ENCODE results near the gene CTNND2.
A peak's percentile ranks its signal among the peaks of the same experiment; 100 is the strongest.

The CTNND2 gene

GRCh38 chr5:10988622-10989021 lies 915.6 kb downstream of the CTNND2 start:
- Histone ChIP-seq H3K9me3 (ENCODE audit: insufficient read depth, low read length, severe bottlenecking) (no peaks in the 10 kb centered on the region), H2AFZ (ENCODE audit: low read depth, low read length) (no peak overlapping the region), H3K79me2 (ENCODE audit: insufficient read depth, low read length) (no peaks in the 10 kb centered on the region), H3K4me1 (ENCODE audit: insufficient read depth, low read length) (no peaks in the 10 kb centered on the region), H3K27ac (ENCODE audit: low read length) (no peak overlapping the region), H3K27me3 (ENCODE audit: insufficient read depth, low read length, poor library complexity) (no peaks in the 10 kb centered on the region), H3K36me3 (ENCODE audit: insufficient read depth, low read length) (no peaks in the 10 kb centered on the region), H4K20me1 (ENCODE audit: insufficient read depth, low read length) (no peaks in the 10 kb centered on the region), H3K4me2 (ENCODE audit: insufficient read depth, low read length) (no peak overlapping the region), H3K9ac (ENCODE audit: low read depth, low read length) (no peak overlapping the region), H3K4me3 (ENCODE audit: low read depth in 1 of 2, low read length in 2 of 2) (no peak overlapping the region)
- TF ChIP-seq CTCF (IDR thresholded peaks at IDR 0.05; ENCODE audit: borderline replicate concordance, extremely low read depth, low read length, poor library complexity, severe bottlenecking) = no peak
- no peak for TF ChIP-seq EZH2 (IDR thresholded peaks at IDR 0.05; ENCODE audit: borderline replicate concordance, low read depth, low read length, severe bottlenecking)
- DNase-seq = no peak
- no peak for ATAC-seq (ENCODE audit: insufficient read depth, low read depth)

DNA sequence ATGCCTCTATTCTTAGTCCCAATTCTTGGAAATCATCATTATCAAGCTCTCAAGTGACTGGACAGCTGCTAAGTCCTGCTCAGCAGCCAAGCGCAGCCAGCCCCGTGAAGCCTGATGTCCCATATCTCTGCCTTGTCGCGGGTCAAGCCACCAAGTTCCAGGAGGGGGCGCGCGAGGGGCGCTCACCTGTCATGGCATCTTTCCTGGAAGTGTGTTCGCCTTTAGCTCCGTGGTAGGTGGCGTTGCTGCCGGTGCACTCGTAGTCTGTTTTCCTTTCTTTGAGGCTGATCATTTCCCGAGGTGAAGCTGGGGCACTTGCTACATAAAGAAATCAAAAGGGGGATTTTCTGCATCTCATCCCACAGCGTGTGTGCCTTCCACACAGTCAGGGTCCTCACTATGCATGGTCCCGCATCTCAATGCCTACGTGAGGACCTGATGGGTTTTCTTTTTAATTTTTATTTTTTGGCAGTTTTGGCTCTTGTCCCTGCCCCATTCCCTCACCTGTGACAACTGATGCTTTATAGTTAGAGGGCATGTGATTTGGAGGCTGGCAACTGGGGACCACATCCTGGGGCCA lies 916.2 kb downstream of the CTNND2 start:
- no peak overlapping the region for H2AFZ ChIP-seq (ENCODE audit: low read depth, low read length)
- no peaks in the 10 kb centered on the region for H4K20me1 ChIP-seq (ENCODE audit: insufficient read depth, low read length)
- no peaks in the 10 kb centered on the region for H3K4me1 ChIP-seq (ENCODE audit: insufficient read depth, low read length)
- H3K9ac ChIP-seq (ENCODE audit: low read depth, low read length) = no peak overlapping the region
- ATAC-seq (ENCODE audit: insufficient read depth, low read depth) = peak; percentile 73; the same call in 2 of the 3 replicates
- no peaks in the 10 kb centered on the region for H3K27me3 ChIP-seq (ENCODE audit: insufficient read depth, low read length, poor library complexity)
- no peaks in the 10 kb centered on the region for H3K9me3 ChIP-seq (ENCODE audit: insufficient read depth, low read length, severe bottlenecking)
- H3K79me2 ChIP-seq (ENCODE audit: insufficient read depth, low read length) = no peaks in the 10 kb centered on the region
- no peaks in the 10 kb centered on the region for H3K36me3 ChIP-seq (ENCODE audit: insufficient read depth, low read length)
- no peak overlapping the region for H3K27ac ChIP-seq (ENCODE audit: low read length)
- TF ChIP-seq EZH2 (IDR thresholded peaks at IDR 0.05; ENCODE audit: borderline replicate concordance, low read depth, low read length, severe bottlenecking) (no peak), CTCF (IDR thresholded peaks at IDR 0.05; ENCODE audit: borderline replicate concordance, extremely low read depth, low read length, poor library complexity, severe bottlenecking) (peak; percentile 73)
- H3K4me3 ChIP-seq (ENCODE audit: low read depth in 1 of 2, low read length in 2 of 2) = no peak overlapping the region
- peak; percentile 54 for DNase-seq
- H3K4me2 ChIP-seq (ENCODE audit: insufficient read depth, low read length) = no peak overlapping the region

DNA sequence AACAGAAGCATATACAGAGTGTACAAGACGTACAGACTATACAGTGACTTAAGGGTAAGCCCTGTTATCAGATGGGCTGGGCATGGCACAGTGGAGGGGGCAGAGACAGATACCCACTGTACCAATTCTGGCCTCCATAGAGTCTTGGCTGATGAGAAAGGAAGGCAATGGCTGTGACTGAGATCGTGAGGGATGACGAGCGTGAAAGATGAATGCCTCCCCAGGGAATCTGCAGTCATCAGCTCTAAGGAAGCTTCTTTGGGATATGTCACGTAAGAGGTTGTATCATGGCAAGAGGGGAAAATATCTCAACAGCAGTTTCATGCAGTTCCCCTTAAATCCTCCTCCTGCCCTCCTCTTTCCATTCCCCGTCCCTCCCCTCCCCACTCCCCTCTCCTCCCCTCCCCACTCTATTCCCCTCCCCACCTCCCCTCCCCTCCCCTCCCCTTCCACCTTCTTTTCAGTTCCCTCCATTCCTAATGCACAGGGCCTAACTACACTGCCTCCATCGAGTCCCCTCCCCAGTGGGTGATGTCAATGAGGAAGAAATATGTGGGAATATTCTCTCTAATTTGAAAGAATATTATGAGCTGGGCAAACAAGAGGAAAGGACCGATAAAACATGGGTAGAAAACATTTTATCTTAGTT lies 916.8 kb downstream of the CTNND2 start:
- Histone ChIP-seq H3K27ac (ENCODE audit: low read length) (no peak overlapping the region), H3K9me3 (ENCODE audit: insufficient read depth, low read length, severe bottlenecking) (no peaks in the 10 kb centered on the region), H3K4me2 (ENCODE audit: insufficient read depth, low read length) (no peak overlapping the region), H3K27me3 (ENCODE audit: insufficient read depth, low read length, poor library complexity) (no peaks in the 10 kb centered on the region), H3K36me3 (ENCODE audit: insufficient read depth, low read length) (no peaks in the 10 kb centered on the region), H2AFZ (ENCODE audit: low read depth, low read length) (no peak overlapping the region), H3K4me3 (ENCODE audit: low read depth in 1 of 2, low read length in 2 of 2) (no peak overlapping the region), H3K9ac (ENCODE audit: low read depth, low read length) (no peak overlapping the region), H3K79me2 (ENCODE audit: insufficient read depth, low read length) (no peaks in the 10 kb centered on the region), H4K20me1 (ENCODE audit: insufficient read depth, low read length) (no peaks in the 10 kb centered on the region), H3K4me1 (ENCODE audit: insufficient read depth, low read length) (no peaks in the 10 kb centered on the region)
- ATAC-seq (ENCODE audit: insufficient read depth, low read depth) (no peak), DNase-seq (no peak)
- TF ChIP-seq EZH2 (IDR thresholded peaks at IDR 0.05; ENCODE audit: borderline replicate concordance, low read depth, low read length, severe bottlenecking) (no peak), CTCF (IDR thresholded peaks at IDR 0.05; ENCODE audit: borderline replicate concordance, extremely low read depth, low read length, poor library complexity, severe bottlenecking) (no peak)

All from DND-41 (cell line).